Measurements from ENCODE around the gene INF2.

Gene INF2

DNA sequence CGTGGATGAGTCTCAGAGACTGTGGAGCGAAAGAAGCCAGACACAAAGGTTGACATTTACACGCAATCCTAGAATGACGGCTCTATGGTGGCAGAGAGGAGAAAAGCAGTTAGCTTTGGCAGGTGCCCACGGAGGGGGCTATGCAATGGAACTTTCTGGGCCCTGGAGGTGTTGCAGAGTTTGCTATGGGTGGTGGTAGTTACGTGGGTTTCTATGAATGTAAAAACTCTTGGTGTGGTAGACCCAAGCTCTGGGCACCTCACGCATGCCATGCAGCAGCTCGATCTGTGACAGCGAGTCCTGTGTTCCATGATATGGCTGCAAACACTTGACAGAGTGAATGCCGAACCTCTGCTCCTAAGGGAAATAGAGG lies 5.0 kb upstream of the INF2 start:
- no peak for DNase-seq (ENCODE audit: low read depth)
- no peak overlapping the region for H3K4me3 ChIP-seq (ENCODE audit: low read depth, low read length)
- TF ChIP-seq, protein P1, sequence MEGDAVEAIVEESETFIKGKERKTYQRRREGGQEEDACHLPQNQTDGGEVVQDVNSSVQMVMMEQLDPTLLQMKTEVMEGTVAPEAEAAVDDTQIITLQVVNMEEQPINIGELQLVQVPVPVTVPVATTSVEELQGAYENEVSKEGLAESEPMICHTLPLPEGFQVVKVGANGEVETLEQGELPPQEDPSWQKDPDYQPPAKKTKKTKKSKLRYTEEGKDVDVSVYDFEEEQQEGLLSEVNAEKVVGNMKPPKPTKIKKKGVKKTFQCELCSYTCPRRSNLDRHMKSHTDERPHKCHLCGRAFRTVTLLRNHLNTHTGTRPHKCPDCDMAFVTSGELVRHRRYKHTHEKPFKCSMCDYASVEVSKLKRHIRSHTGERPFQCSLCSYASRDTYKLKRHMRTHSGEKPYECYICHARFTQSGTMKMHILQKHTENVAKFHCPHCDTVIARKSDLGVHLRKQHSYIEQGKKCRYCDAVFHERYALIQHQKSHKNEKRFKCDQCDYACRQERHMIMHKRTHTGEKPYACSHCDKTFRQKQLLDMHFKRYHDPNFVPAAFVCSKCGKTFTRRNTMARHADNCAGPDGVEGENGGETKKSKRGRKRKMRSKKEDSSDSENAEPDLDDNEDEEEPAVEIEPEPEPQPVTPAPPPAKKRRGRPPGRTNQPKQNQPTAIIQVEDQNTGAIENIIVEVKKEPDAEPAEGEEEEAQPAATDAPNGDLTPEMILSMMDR (IDR thresholded peaks at IDR 0.05; ENCODE audit: low read depth, low read length, missing control alignments) = no peak

DNA sequence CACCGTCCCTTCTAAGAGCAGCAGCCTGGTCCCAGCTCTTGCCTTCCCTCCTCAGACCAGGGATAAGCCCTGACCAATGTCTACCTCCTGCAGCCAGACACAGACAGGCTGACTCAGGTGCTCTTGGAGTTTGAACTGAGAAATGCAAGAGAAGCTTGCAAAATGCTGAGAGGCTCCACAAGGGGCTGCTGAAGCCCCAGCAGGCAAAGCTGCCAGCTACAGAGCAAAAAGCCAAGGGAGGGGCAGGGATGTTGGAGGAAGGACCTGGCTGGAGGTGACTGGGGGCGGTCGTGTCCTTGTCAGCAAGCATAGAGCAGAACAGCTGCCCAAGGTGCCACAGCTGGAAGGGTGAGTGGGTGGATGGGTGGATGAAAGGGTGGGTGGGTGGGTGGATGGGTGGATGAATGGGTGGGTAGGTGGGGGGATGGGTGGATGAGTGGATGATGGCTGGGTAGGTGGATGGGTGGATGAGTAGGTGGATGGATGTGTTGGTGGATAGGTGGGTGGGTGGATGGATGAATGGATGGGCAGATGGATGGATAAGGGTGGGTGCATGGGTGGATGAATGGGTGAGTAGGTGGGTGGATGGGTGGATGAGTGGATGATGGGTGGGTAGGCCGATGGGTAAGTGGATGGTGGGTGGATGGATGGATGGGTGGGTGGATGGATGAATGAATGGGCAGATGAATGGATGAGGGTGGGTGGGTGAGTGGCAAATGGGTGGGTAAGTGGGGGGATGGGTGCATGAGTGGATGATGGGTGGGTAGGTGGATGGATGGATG lies 4.0 kb upstream of the INF2 start:
- no peak overlapping the region for H3K4me3 ChIP-seq (ENCODE audit: low read depth, low read length)
- TF ChIP-seq, protein P1 (IDR thresholded peaks at IDR 0.05; ENCODE audit: low read depth, low read length, missing control alignments) = no peak
- DNase-seq (ENCODE audit: low read depth) = no peak

DNA sequence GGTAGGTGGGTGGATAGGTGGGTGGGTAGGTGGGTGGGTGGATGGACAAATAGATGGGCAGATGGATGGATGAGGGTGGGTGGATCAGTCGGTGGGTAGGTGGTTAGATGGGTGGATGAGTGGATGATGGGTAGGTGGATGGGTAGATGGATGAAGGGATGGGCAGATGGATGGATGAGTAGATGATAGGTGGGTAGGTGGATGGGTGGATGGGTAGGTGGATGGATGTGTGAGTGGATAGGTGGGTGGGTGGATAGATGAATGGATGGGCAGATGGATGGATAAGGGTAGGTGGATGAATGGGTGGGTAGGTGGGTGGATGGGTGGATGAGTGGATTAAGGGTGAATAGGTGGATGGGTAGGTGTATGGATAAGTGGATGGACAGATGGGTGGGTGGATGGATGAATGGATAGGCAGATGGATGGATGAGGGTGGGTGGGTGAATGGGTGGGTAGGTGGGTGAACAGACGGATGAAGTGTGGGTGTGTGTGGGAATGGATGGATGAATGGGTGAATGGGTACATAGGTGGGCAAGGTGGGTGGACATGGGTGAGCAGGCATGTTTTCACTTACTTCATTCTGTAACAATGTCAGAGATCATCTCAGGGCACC lies 3.3 kb upstream of the INF2 start:
- TF ChIP-seq, protein P1 (IDR thresholded peaks at IDR 0.05; ENCODE audit: low read depth, low read length, missing control alignments) = no peak
- DNase-seq (ENCODE audit: low read depth) = no peak
- H3K4me3 ChIP-seq (ENCODE audit: low read depth, low read length) = no peak overlapping the region

DNA sequence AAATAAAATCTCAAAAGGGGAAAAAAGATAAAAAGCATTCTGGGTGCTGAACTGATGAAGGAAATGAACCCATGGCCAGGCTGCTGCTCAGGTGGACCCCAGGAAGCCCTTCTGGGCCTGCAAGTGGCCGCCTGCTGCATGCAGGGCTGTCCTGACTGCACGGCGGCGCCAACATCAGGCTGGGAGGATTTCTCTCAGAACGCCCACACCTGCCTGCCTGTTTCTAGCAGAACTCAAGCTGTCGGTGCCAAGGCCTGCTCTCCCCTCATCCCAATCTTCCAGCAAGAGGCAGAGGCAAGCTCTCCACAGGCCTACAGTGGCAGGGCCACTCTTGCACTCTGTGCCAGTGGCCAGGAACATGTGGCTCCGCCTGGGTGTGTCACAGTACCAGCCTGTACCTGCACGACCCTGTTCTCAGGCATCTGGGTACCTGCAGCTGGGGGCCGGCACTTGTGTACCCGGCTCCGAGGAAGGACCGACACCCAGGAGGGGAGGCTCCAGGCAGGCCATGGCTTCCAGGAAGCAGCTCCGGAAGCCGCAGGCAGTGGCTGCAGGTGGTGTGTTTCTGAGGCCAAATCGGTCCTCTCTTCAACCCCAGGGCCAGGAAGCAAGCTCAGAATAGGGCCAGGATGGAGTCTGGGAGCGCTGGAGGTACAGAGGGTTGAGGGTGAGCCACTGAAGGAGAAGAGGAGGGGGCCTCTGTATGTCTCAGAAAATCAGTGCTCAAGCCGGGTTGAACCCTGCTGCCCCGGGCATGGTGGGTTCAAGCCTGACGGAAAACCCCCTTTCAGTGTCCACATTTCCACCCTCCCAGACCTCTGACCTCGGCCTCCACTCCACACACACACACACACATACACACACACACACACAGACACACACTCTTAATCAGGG lies 2.5 kb upstream of the INF2 start:
- TF ChIP-seq, protein P1 (IDR thresholded peaks at IDR 0.05; ENCODE audit: low read depth, low read length, missing control alignments) = no peak
- no peak overlapping the region for H3K4me3 ChIP-seq (ENCODE audit: low read depth, low read length)
- DNase-seq (ENCODE audit: low read depth) = no peak

DNA sequence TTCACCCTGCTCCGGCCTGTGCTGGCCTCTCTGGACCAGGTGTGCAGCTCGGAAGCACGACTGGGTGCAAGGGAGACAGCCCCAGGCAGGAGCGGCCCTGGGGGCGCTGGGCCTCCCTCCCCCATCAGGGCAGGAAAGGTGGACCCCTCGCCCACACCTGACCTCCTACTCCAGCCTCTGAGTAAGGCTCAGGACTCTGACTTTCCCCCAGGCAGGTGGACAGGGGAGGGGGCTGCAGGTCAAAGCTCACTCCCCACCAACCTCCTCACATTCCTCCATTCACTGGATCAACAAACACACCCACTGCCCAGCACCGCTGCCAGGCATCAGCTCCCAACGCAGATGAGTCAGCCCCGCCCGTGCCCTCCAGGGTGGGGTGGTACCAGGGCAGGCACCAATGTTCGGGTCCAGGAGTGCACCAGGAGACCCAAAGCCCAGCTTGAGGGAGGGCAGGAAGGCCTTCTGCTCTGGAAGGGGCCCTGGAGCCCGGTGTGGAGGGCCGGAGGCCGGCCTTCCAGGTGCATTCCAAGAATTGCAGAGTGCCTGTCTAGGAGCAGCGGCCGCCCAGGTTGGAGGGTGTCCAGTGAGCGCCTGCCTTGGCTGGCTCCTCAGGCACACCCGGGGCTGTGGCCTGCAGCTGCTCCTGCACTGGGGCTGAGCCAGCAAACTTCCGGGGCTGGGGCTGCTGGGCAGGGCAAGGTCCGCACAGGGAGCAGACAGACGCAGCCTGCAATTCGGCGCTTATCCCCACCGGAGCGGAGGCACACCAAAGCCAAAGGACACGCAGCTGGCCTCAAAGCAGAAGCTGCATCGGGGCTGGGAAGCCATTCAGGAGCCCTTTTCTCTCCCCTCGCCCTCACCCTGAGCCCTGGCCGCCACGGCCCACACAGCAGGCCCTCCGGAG lies 1.6 kb upstream of the INF2 start:
- H3K4me3 ChIP-seq (ENCODE audit: low read depth, low read length) = no peak overlapping the region
- no peak for DNase-seq (ENCODE audit: low read depth)
- TF ChIP-seq, protein P1 (IDR thresholded peaks at IDR 0.05; ENCODE audit: low read depth, low read length, missing control alignments) = no peak

DNA sequence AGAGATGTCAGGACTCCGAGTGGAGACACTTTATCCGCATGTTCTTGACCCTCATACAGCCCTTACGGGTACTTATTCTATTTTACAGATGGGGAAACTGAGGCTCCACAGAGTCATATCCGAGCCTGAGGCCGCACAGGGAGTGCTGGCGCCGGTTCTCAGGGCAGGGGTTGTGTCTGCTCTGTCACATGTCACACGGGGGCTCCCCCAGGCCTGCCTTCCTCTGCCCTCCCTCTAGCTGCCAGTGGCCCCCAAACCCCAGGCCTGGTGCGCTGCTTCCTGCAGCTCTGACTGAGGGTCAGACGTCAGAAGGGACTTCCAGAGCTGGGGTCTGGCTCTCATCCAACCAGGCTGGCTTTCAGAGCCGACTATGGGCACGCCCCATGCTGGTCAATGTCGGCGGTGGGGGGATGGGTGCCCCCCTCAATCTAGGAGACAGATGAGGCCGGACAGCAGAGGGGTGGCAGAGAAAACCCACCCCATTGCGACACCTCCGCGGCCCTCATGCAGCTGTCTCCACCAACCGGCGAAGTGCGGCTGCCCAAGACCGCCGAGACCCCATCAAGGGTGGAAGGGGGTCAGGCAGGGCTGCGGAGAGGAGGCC lies 811 bp upstream of the INF2 start:
- TF ChIP-seq, protein P1 (IDR thresholded peaks at IDR 0.05; ENCODE audit: low read depth, low read length, missing control alignments) = no peak
- no peak overlapping the region; the same call in 1 of the 2 replicates for H3K4me3 ChIP-seq (ENCODE audit: low read depth, low read length)
- DNase-seq (ENCODE audit: low read depth) = no peak
